OCI-LY1 (cell line): ENCODE results near the gene SYDE2.
A peak's percentile ranks its signal among the peaks of the same experiment; 100 is the strongest.

Source experiments
- H2AFZ ChIP-seq: fragments of 200-600 bp; sonication (generic), shearing (Covaris generic); 2 replicates; pipeline ENCODE4 v1.6.0; 2014; ENCODE audit warnings: antibody characterized with exemption, mild to moderate bottlenecking, low read length
- H3F3A ChIP-seq: fragments of 200-600 bp; sonication (generic), shearing (Covaris generic); 2 replicates; pipeline ENCODE4 v1.6.0; 2014; ENCODE audit warnings: mild to moderate bottlenecking, antibody characterized with exemption, low read length, moderate library complexity; ENCODE audit not compliant: insufficient read depth
- H3K27ac ChIP-seq: fragments of 200-600 bp; sonication (generic); 2 replicates; pipeline ENCODE4 v1.5.1; 2014; ENCODE audit warnings: low read length, mixed run types, mild to moderate bottlenecking, low read depth; ENCODE audit not compliant: poor library complexity, severe bottlenecking
- H3K27me3 ChIP-seq: fragments of 200-600 bp; sonication (generic); 2 replicates; pipeline ENCODE4 v1.6.0; 2014; ENCODE audit warnings: antibody characterized with exemption, mild to moderate bottlenecking, low read length, moderate library complexity; ENCODE audit not compliant: insufficient read depth
- H3K36me3 ChIP-seq: fragments of 200-600 bp; sonication (generic); 2 replicates; pipeline ENCODE4 v1.6.1; 2014; ENCODE audit warnings: mild to moderate bottlenecking, antibody characterized with exemption, low read length, moderate library complexity, mixed read lengths; ENCODE audit not compliant: insufficient read depth
- H3K4me1 ChIP-seq: fragments of 200-600 bp; sonication (generic); 2 replicates; pipeline ENCODE4 v1.5.1; 2014; ENCODE audit warnings: mild to moderate bottlenecking, low read length, moderate library complexity; ENCODE audit not compliant: insufficient read depth, severe bottlenecking
- H3K4me2 ChIP-seq: fragments of 200-600 bp; sonication (generic), shearing (Covaris generic); 2 replicates; pipeline ENCODE4 v1.6.1; 2014; ENCODE audit warnings: low read length
- H3K4me3 ChIP-seq: fragments of 200-600 bp; sonication (generic); 2 replicates; pipeline ENCODE4 v1.5.1; 2014; ENCODE audit warnings: low read length, low read depth, mild to moderate bottlenecking, mixed read lengths; ENCODE audit not compliant: poor library complexity, severe bottlenecking
- H3K79me2 ChIP-seq: fragments of 200-600 bp; shearing (Covaris generic); 2 replicates; pipeline ENCODE4 v1.6.1; 2016; ENCODE audit warnings: mixed run types, low read length, mixed read lengths; ENCODE audit not compliant: insufficient read depth
- H3K9ac ChIP-seq: fragments of 200-600 bp; sonication (generic), shearing (Covaris generic); 2 replicates; pipeline ENCODE4 v1.6.1; 2014; ENCODE audit warnings: mild to moderate bottlenecking, low read length, mixed read lengths
- H3K9me2 ChIP-seq: fragments of 200-600 bp; sonication (generic), shearing (Covaris generic); 2 replicates; pipeline ENCODE4 v1.6.1; 2014; ENCODE audit warnings: low read depth, mild to moderate bottlenecking, low read length, mixed read lengths
- H3K9me3 ChIP-seq: fragments of 200-600 bp; shearing (Covaris generic); 2 replicates; pipeline ENCODE4 v1.6.1; 2014; ENCODE audit warnings: low read length, mixed read lengths
- H4K20me1 ChIP-seq: fragments of 200-600 bp; sonication (generic), shearing (Covaris generic); 2 replicates; pipeline ENCODE4 v1.6.0; 2016; ENCODE audit warnings: mild to moderate bottlenecking, low read length; ENCODE audit not compliant: insufficient read depth
- EZH2 ChIP-seq: fragments of 200-600 bp; sonication (generic), shearing (Covaris generic); IDR thresholded peaks from 2 replicates; pipeline ENCODE4 v1.8.0; 2017; ENCODE audit warnings: borderline replicate concordance, mixed run types, mild to moderate bottlenecking, antibody characterized with exemption, low read length, moderate library complexity, mixed read lengths
- TF ChIP-seq, protein P1 (sequence below): fragments of 200-600 bp; sonication (generic), shearing (Covaris generic); IDR thresholded peaks from 2 replicates; pipeline ENCODE4 v1.5.1; 2017; ENCODE audit warnings: mild to moderate bottlenecking, antibody characterized with exemption, low read length, moderate library complexity, mixed read lengths

The SYDE2 gene

DNA sequence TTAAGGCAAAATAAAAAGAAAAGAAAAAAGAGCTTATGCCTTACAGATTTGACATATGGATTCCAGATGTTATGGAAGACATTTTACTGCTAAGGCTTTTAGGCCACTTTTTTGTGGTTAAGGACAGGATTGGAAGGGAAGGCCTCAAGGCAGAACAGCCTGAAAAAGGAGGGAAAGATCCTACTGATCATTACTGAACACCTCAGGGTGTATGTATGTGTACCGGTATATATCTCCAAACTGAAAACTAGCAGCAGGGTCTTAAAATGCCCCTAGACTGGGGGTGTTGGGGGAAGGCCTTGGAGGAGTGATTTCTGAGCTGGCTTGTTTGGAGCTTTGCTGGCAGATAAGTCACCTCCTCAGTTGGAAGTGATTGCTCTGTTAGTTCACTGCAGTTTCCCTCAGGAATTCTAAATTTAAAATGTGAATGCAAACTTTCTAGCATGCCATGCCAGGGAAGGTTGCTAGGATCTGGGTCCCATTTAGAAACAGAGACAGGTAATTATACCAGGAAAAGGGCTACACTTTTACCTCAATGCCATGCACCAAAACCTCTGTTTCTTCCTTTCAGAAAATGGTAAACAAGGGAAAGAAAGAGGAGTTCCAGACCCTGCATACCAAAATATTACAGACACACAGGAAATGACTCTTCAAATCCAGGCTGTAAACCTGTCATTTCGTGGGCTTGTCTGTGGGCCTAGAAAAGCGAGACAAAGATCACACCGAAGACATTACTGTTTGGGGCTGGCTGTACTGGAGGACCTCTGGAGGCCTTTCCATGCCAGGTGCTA is 43.6 kb upstream of the SYDE2 start:
- H3K4me2 ChIP-seq, result no peak overlapping the region
- no peak for TF ChIP-seq EZH2
- TF ChIP-seq, protein P1, sequence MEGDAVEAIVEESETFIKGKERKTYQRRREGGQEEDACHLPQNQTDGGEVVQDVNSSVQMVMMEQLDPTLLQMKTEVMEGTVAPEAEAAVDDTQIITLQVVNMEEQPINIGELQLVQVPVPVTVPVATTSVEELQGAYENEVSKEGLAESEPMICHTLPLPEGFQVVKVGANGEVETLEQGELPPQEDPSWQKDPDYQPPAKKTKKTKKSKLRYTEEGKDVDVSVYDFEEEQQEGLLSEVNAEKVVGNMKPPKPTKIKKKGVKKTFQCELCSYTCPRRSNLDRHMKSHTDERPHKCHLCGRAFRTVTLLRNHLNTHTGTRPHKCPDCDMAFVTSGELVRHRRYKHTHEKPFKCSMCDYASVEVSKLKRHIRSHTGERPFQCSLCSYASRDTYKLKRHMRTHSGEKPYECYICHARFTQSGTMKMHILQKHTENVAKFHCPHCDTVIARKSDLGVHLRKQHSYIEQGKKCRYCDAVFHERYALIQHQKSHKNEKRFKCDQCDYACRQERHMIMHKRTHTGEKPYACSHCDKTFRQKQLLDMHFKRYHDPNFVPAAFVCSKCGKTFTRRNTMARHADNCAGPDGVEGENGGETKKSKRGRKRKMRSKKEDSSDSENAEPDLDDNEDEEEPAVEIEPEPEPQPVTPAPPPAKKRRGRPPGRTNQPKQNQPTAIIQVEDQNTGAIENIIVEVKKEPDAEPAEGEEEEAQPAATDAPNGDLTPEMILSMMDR, result no peak

GRCh38 chr1:85243372-85243771 is 42.6 kb upstream of the SYDE2 start:
- Histone ChIP-seq H3K27me3 (no peaks in the 10 kb centered on the region), H3K9ac (no peak overlapping the region), H3K27ac (no peak overlapping the region), H3K9me3 (no peaks in the 10 kb centered on the region), H2AFZ (no peak overlapping the region), H3K9me2 (no peaks in the 10 kb centered on the region), H3K4me2 (no peak overlapping the region), H4K20me1 (no peaks in the 10 kb centered on the region), H3K4me3 (no peak overlapping the region), H3K4me1 (no peaks in the 10 kb centered on the region), H3K36me3 (no peaks in the 10 kb centered on the region), H3K79me2 (no peaks in the 10 kb centered on the region), H3F3A (no peaks in the 10 kb centered on the region)
- no peak for TF ChIP-seq EZH2
- TF ChIP-seq, protein P1, result no peak

More for the DNA sequence above, 43.6 kb upstream of the SYDE2 start:
- H3K36me3 ChIP-seq, result no peaks in the 10 kb centered on the region
- H3K27ac ChIP-seq, result no peak overlapping the region
- H3F3A ChIP-seq, result no peaks in the 10 kb centered on the region
- no peaks in the 10 kb centered on the region for H4K20me1 ChIP-seq
- H3K9me3 ChIP-seq, result no peaks in the 10 kb centered on the region
- no peaks in the 10 kb centered on the region for H3K27me3 ChIP-seq
- no peaks in the 10 kb centered on the region for H3K4me1 ChIP-seq
- H2AFZ ChIP-seq, result no peak overlapping the region
- H3K9me2 ChIP-seq, result no peaks in the 10 kb centered on the region
- H3K79me2 ChIP-seq, result no peaks in the 10 kb centered on the region
- H3K4me3 ChIP-seq, result no peak overlapping the region
- H3K9ac ChIP-seq, result no peak overlapping the region

GRCh38 chr1:85240643-85241042 is 39.8 kb upstream of the SYDE2 start:
- no peak overlapping the region for H3K4me2 ChIP-seq
- no peaks in the 10 kb centered on the region for H3K4me1 ChIP-seq
- no peaks in the 10 kb centered on the region for H3K79me2 ChIP-seq
- no peaks in the 10 kb centered on the region for H3K9me3 ChIP-seq
- H4K20me1 ChIP-seq, result no peaks in the 10 kb centered on the region
- H3F3A ChIP-seq, result no peaks in the 10 kb centered on the region
- no peak overlapping the region for H3K9ac ChIP-seq
- no peak overlapping the region for H3K27ac ChIP-seq
- no peaks in the 10 kb centered on the region for H3K9me2 ChIP-seq
- H2AFZ ChIP-seq, result peak overlapping the region; percentile 54; the same call in 1 of the 2 replicates
- no peaks in the 10 kb centered on the region for H3K27me3 ChIP-seq
- H3K4me3 ChIP-seq, result no peak overlapping the region
- no peaks in the 10 kb centered on the region for H3K36me3 ChIP-seq
- TF ChIP-seq, protein P1, result no peak
- no peak for TF ChIP-seq EZH2
